ENCODE measurements around the gene PPIE.

DNA sequence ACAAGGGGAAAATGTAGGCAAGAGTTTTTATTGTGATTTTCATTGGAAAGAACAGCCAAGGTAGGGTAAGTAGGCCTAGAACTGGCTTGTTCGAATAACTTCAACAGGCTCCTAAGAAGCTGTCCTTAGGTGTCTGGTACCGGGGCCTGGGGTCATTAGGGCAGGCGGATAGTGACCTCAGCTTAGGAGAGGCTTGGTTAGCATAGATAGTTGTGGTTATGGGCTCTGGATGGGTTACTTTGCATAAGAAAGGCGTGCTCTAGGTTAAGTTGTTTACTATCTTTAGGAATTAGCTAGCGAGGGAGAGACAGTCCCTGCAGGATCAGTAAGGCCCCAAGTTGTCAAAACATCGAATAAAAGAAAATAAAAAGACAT is 26.7 kb upstream of the PPIE start:
- TF ChIP-seq, protein P1, sequence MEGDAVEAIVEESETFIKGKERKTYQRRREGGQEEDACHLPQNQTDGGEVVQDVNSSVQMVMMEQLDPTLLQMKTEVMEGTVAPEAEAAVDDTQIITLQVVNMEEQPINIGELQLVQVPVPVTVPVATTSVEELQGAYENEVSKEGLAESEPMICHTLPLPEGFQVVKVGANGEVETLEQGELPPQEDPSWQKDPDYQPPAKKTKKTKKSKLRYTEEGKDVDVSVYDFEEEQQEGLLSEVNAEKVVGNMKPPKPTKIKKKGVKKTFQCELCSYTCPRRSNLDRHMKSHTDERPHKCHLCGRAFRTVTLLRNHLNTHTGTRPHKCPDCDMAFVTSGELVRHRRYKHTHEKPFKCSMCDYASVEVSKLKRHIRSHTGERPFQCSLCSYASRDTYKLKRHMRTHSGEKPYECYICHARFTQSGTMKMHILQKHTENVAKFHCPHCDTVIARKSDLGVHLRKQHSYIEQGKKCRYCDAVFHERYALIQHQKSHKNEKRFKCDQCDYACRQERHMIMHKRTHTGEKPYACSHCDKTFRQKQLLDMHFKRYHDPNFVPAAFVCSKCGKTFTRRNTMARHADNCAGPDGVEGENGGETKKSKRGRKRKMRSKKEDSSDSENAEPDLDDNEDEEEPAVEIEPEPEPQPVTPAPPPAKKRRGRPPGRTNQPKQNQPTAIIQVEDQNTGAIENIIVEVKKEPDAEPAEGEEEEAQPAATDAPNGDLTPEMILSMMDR (IDR thresholded peaks at IDR 0.05; ENCODE audit: insufficient read depth, low read length, poor library complexity, severe bottlenecking), result no peak
- no peak for TF ChIP-seq EZH2phosphoT487 (conservative IDR thresholded peaks at IDR 0.05; ENCODE audit: low read length)
